Measurements from ENCODE around the gene ABHD5. TPM values are rescaled to one million over a fixed set of nuclear protein-coding genes. Genes with fewer than 3 reads are reported as not detected.
"Not testable (repeated sequence)": the region's sequence is repeated elsewhere in the genome, so short reads cannot be mapped to it uniquely, and the experiment has no call there.

ABHD5 gene
- total and polyA plus RNA-seq, 10 of the 15 experiments (the other 5 are each of a cell fraction or from before 2014, with no cell fraction given) = 5.5 to 24.4 (median 9.5) TPM

- TF ChIP-seq MLLT1 (IDR thresholded peaks at IDR 0.05) (no peak), RB1 (IDR thresholded peaks at IDR 0.05; ENCODE audit: borderline replicate concordance) (no peak), CHD2 (IDR thresholded peaks at IDR 0.05; ENCODE audit: borderline replicate concordance, low read depth, low read length) (no peak), YBX1 (IDR thresholded peaks at IDR 0.05) (no peak), NFYB (IDR thresholded peaks at IDR 0.05; ENCODE audit: insufficient read depth, low read depth, low read length) (no peak)
Observed at GRCh38 chr3:43650345-43650744, 40.4 kb upstream of the ABHD5 start (continued).

DNA sequence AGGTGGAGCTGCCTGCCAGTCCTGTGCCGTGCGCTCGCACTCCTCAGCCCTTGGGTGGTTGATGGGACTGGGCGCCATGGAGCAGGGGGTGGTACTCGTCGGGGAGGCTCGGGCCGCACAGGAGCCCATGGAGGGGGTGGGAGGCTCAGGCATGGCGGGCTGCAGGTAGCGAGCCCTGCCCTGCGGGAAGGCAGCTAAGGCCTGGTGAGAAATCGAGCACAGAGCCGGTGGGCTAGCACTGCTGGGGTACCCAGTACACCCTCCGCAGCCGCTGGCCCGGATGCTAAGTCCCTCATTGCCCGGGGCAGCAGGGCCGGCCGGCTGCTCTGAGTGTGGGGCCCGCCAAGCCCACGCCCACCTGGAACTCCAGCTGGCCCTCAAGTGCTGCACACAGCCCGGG is 34.3 kb upstream of the ABHD5 start:
- 68% methylated on average over 14 of the region's 22 CpGs for WGBS (ENCODE audit: insufficient coverage, insufficient replicate concordance, low lambda C conversion rate, missing lambda C conversion rate)
- intact Hi-C loops (cut with micrococcal nuclease; ENCODE audit: unreplicated experiment); H3K4me2 ChIP-seq (ENCODE audit: control insufficient read depth, insufficient read depth); H3K9me3 ChIP-seq (replicated peaks; ENCODE audit: control insufficient read depth, insufficient read depth, low read length); H4K20me1 ChIP-seq (ENCODE audit: control insufficient read depth, insufficient read depth); H3K4me3 ChIP-seq; in situ Hi-C loops (cut with MboI); H3K4me1 ChIP-seq (ENCODE audit: control insufficient read depth, insufficient read depth, low read length); H3K27me3 ChIP-seq (replicated peaks in 1 of 2; ENCODE audit: control insufficient read depth in 2 of 2, insufficient read depth in 2 of 2, low read length in 1 of 2); H2AFZ ChIP-seq (ENCODE audit: control insufficient read depth, low read depth, low read length); SMC1A ChIA-PET (ENCODE audit: uncharacterized antibody, unreplicated experiment); H3K9ac ChIP-seq (ENCODE audit: control insufficient read depth, insufficient read depth, low read length); ATAC-seq; H3K79me2 ChIP-seq (ENCODE audit: control insufficient read depth, insufficient read depth, low read length); FAIRE-seq; RAD21 ChIA-PET (ENCODE audit: unreplicated experiment); H3K36me3 ChIP-seq (ENCODE audit: control insufficient read depth in 2 of 2, insufficient read depth in 2 of 2, low read length in 1 of 2); POLR2A ChIA-PET; H3K27ac ChIP-seq (ENCODE audit: control insufficient read depth, insufficient read depth); CTCF ChIA-PET; DNase-seq (ENCODE audit: low read depth, low spot score); BruUV-seq (replicated peaks): not testable (repeated sequence)

All from GM12878 (cell line).